K562 treated with DMSO at 1 percent for 4 hours (cell line): ENCODE measurements around the gene HGS. TPM values are rescaled to one million over a fixed set of nuclear protein-coding genes. Genes with fewer than 3 reads are reported as not detected.

Experiments used
- total RNA-seq: library from RNA; unstranded; fragments of 300-600 nt; gene quantifications from 2 replicates; pipeline ENCODE4 v1.2.3, GENCODE V29; 2022; ENCODE audit not compliant: insufficient read depth

Gene HGS, protein sequence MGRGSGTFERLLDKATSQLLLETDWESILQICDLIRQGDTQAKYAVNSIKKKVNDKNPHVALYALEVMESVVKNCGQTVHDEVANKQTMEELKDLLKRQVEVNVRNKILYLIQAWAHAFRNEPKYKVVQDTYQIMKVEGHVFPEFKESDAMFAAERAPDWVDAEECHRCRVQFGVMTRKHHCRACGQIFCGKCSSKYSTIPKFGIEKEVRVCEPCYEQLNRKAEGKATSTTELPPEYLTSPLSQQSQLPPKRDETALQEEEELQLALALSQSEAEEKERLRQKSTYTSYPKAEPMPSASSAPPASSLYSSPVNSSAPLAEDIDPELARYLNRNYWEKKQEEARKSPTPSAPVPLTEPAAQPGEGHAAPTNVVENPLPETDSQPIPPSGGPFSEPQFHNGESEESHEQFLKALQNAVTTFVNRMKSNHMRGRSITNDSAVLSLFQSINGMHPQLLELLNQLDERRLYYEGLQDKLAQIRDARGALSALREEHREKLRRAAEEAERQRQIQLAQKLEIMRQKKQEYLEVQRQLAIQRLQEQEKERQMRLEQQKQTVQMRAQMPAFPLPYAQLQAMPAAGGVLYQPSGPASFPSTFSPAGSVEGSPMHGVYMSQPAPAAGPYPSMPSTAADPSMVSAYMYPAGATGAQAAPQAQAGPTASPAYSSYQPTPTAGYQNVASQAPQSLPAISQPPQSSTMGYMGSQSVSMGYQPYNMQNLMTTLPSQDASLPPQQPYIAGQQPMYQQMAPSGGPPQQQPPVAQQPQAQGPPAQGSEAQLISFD
- total RNA-seq: 116 and 118 TPM in 2 replicates

GRCh38 chr17:81683584-81684441 lies at the start of gene HGS, which contains the start of gene ARL16:
Gene HGS, plus strand, starts transcription at chr17:81684011. Its CDS starts 56 bp downstream, at chr17:81684067.
Gene ARL16, minus strand, starts transcription at chr17:81683797. Its CDS starts 44 bp downstream, at chr17:81683753.

DNA sequence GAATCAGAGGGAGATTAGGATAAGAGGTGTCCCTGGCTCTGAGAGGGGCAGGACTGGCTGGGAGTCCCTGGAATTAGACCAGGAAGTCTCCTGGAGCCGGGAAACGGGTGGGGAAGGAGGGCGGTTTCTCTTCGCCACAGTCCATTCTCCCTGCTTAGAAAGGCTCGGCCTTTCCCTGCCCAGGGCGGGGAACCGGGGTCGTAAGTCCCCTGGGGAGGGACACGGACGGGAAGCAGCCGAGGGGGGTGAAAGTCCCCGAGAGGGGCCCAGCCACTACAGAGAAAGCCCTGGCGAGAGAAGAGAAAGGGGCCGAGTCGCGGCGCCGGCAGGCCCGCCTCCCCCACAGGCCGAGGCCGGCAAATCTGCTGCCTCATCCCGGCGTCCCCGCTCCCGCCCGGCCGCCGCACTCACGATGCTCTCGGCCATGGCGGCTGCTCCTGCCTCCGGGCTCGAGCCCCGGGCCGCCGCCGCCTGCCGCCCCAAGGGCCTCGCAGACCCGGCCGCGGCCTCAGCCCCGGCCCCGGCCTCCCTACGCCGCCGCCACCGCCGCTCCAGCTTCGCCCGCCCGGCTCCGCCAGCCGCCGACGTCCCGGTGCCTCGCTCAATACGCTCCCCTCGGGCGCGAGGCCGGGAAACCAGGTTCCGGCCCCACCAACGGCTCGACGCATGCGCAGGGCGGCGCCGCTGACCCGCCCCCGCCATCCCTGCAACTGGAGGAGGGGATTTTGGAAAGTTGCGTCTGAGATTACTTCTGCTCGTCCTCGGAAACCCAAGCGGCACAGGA lies 47.1 kb upstream of the HGS start, which contains the start of the genes NPLOC4 and TSPAN10:
Gene NPLOC4, minus strand, starts transcription at position 608 of the 784 bp plus-strand sequence. Its CDS starts 182 bp downstream, at position 426.
Gene TSPAN10, plus strand, starts transcription at position 692 of the 784 bp plus-strand sequence. CDS start 5,217 bp downstream, outside the sequence.

DNA sequence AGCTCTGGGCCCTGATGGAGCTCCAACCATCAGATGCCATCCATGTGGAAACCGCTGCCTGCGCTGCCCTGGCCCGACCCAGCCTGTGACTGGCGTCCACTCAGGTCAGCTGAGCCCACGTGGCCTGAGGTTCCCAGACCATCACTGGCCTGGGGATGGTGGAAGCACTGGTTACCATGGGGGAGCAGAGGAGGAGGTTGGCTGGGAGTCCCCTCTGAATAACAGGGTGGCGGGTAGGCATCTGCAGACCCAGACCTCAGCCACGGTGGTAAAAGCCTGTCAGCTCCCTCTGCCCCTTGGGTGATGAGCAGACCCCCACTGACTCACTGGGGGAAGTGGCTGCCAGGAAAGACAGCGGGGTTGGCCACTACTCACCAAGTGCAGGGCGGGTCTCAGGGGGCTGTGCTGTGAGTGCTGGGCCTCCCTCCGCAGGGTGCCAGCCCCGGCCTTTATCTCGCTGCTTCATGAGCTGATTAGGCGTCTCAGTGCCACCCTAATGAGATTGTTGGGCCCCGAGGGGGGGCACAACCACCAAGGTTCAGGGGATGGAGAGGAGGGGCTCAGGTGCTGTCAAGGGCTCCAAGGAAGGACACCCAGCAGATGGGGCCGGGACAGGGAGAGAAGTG lies 27.6 kb upstream of the HGS start, which contains the start of gene PDE6G:
Gene PDE6G, minus strand, starts transcription at position 425 of the 626 bp plus-strand sequence. CDS start 3,237 bp downstream, outside the sequence.

GRCh38 chr17:81666342-81667191 lies 17.2 kb upstream of the HGS start, which contains the start of the genes CCDC137 and OXLD1:
Gene CCDC137, plus strand, starts transcription at chr17:81666737. Its CDS starts 30 bp downstream, at chr17:81666767.
Gene OXLD1, minus strand, starts transcription at chr17:81666605. Its CDS starts 28 bp downstream, at chr17:81666577.

DNA sequence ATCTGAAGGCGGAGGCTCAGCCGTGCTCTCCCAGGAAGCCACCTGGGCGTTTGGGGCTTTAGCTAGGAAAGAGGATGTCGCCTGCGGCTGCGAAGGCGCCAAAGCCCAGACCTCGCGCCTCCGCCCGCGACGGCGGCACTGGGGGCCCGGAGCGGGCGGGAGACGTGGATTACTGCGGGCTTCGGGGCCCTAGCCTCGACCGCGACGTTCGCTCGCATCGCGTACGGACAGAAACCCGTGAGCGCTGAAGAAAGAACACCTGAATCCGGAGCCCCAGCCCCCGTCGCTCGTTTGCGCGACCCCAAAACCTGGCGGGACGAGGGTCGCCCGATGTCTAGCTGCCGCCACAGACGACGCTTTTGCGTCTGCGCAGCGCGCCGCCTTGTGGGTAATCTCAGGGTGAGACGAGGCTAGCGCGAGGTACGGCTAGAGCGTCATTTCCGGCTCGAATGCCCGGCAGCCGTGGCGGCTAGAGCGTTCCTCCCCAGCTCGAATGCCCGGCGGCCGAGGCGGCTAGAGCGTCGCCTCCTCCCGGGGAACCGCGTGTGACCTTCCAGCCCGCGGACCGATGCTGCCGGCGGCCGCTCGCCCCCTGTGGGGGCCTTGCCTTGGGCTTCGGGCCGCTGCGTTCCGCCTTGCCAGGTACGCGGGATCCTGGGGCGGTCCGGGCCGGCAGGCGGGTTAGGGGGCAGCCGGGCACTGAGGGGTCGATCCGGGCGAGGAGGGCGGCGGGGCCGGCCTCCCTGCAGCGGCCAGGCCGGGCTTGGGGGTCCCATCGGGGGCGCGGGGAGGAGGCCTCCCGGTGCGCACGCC lies 19.3 kb downstream of the HGS start, which contains the start of gene MRPL12:
Gene MRPL12, plus strand, starts transcription at position 434 of the 813 bp plus-strand sequence. Its CDS starts 135 bp downstream, at position 569.

GRCh38 chr17:81711814-81712467 lies 28.1 kb downstream of the HGS start, which contains the start of gene SLC25A10:
Gene SLC25A10, plus strand, starts transcription at chr17:81712284. Its CDS starts 143 bp downstream, at chr17:81712427.

Other genes starting within 250 kb of the HGS start
- gene ACTG1, start 171.2 kb upstream of the HGS start, total RNA-seq: 1,873 and 2,081 TPM in 2 replicates
- not detected in 2 replicates for gene FSCN2, start 155.6 kb upstream of the HGS start, total RNA-seq
- 13.8 and 14.7 TPM in 2 replicates for gene FAAP100, start 131.7 kb upstream of the HGS start, total RNA-seq
- 96.3 and 121 TPM in 2 replicates for gene NPLOC4, start 46.9 kb upstream of the HGS start, total RNA-seq
- gene TSPAN10, start 46.8 kb upstream of the HGS start, total RNA-seq: 0.47 and 0.97 TPM in 2 replicates
- not detected in 2 replicates for gene PDE6G, start 27.5 kb upstream of the HGS start, total RNA-seq
- gene OXLD1, start 17.4 kb upstream of the HGS start, total RNA-seq: 68.0 and 74.2 TPM in 2 replicates
- gene CCDC137, start 17.3 kb upstream of the HGS start, total RNA-seq: 31.8 and 43.8 TPM in 2 replicates
- 25.4 and 27.2 TPM in 2 replicates for gene ARL16, start 214 bp upstream of the HGS start, total RNA-seq
- 103 and 114 TPM in 2 replicates for gene MRPL12, start 19.4 kb downstream of the HGS start, total RNA-seq
- 51.4 and 52.8 TPM in 2 replicates for gene SLC25A10, start 28.3 kb downstream of the HGS start, total RNA-seq
- not detected in 2 replicates for gene GCGR, start 120.1 kb downstream of the HGS start, total RNA-seq
- gene MCRIP1, start 149.3 kb downstream of the HGS start, total RNA-seq: 105 and 145 TPM in 2 replicates
- gene PPP1R27, start 151.0 kb downstream of the HGS start, total RNA-seq: 0.64 TPM in 1 of 2 replicates, not detected in the other
- gene P4HB, start 176.5 kb downstream of the HGS start, total RNA-seq: 890 and 899 TPM in 2 replicates
- gene ARHGDIA, start 187.3 kb downstream of the HGS start, total RNA-seq: 224 and 227 TPM in 2 replicates
- gene ALYREF, start 207.6 kb downstream of the HGS start, total RNA-seq: 137 TPM in 2 replicates
- 407 and 464 TPM in 2 replicates for gene ANAPC11, start 207.7 kb downstream of the HGS start, total RNA-seq
- 5.4 and 6.4 TPM in 2 replicates for gene NPB, start 218.2 kb downstream of the HGS start, total RNA-seq
- 64.0 and 70.6 TPM in 2 replicates for gene PCYT2, start 227.4 kb downstream of the HGS start, total RNA-seq
- 39.9 and 50.2 TPM in 2 replicates for gene SIRT7, start 234.2 kb downstream of the HGS start, total RNA-seq
- 53.0 and 64.9 TPM in 2 replicates for gene MAFG, start 243.7 kb downstream of the HGS start, total RNA-seq